Activated naive CD8-positive, alpha-beta T cell (primary cell): ENCODE results near the gene TRNP1.

Source experiments
- H3K27ac Mint-ChIP-seq: one replicate; pipeline ENCODE4 v1.8.0; 2021; ENCODE audit warnings: mixed read lengths
- H3K27me3 Mint-ChIP-seq: one replicate; pipeline ENCODE4 v1.8.0; 2021; ENCODE audit warnings: mixed read lengths
- H3K36me3 Mint-ChIP-seq: one replicate; pipeline ENCODE4 v1.8.0; 2021; ENCODE audit warnings: mixed read lengths
- H3K4me1 Mint-ChIP-seq: one replicate; pipeline ENCODE4 v1.8.0; 2021; ENCODE audit warnings: low read depth, mixed read lengths
- H3K4me3 Mint-ChIP-seq: one replicate; pipeline ENCODE4 v1.8.0; 2021; ENCODE audit warnings: mild to moderate bottlenecking, mixed read lengths
- H3K9me3 Mint-ChIP-seq: one replicate; pipeline ENCODE4 v1.8.0; 2021; ENCODE audit warnings: low read depth, mixed read lengths

The TRNP1 gene

DNA sequence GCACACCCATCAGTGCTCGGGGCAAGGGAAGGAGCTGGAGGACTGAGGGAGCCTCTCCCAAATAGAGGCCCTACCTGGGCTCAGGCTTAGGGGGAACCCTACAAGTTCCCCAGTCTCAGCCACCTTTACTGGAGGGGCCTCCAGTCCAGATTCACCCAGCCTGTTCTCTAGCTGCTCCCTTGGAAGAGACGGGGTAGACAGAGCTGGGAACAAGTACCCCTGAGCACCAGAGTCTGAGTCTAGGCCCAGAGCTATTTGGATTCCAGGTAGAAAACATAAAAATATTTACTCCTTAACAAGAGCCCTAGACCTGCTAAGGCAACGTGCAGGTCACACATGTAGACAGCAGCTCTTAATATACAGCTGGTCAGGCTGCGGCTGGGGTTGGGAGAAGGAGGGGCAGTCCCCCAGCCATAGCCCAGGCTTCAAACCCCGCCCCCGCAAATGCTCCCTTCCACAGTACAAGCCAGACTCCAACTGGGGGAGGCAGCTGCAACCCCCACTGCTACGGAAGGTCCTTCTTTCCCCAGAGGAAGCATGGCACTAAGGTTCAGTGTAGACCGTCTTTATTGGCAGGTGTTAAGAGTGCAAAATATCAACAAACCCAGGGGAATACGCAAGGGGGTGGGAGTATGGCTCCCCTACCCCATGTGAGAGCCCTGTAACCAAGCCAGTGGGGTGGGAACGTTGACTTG, 11.1 kb downstream of the TRNP1 start:
- Mint-ChIP-seq H3K9me3 (no peaks in the 10 kb centered on the region), H3K4me3 (no peak overlapping the region), H3K36me3 (no peaks in the 10 kb centered on the region), H3K27me3 (no peaks in the 10 kb centered on the region), H3K4me1 (no peaks in the 10 kb centered on the region), H3K27ac (no peak overlapping the region)

DNA sequence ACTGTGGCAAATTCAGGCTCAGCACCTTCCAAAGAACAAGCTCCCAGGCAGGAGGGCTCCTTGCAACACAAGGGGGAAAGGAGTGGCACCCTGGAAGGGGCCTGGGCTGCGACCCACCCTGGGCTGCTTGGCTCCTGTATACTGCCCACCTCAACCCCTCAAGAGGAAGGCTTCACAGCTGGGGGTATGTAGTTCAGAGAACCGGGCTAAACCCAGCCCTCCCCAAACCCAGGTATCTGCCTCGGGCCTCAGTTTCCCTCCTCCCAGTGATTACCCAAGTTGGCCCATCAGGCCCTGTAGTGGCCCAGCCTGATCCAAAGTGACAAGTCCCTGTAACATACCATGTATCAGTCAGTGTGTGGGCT, 11.7 kb downstream of the TRNP1 start:
- Mint-ChIP-seq H3K27me3 (no peaks in the 10 kb centered on the region), H3K4me1 (no peaks in the 10 kb centered on the region), H3K4me3 (no peak overlapping the region), H3K9me3 (no peaks in the 10 kb centered on the region), H3K27ac (no peak overlapping the region), H3K36me3 (no peaks in the 10 kb centered on the region)

DNA sequence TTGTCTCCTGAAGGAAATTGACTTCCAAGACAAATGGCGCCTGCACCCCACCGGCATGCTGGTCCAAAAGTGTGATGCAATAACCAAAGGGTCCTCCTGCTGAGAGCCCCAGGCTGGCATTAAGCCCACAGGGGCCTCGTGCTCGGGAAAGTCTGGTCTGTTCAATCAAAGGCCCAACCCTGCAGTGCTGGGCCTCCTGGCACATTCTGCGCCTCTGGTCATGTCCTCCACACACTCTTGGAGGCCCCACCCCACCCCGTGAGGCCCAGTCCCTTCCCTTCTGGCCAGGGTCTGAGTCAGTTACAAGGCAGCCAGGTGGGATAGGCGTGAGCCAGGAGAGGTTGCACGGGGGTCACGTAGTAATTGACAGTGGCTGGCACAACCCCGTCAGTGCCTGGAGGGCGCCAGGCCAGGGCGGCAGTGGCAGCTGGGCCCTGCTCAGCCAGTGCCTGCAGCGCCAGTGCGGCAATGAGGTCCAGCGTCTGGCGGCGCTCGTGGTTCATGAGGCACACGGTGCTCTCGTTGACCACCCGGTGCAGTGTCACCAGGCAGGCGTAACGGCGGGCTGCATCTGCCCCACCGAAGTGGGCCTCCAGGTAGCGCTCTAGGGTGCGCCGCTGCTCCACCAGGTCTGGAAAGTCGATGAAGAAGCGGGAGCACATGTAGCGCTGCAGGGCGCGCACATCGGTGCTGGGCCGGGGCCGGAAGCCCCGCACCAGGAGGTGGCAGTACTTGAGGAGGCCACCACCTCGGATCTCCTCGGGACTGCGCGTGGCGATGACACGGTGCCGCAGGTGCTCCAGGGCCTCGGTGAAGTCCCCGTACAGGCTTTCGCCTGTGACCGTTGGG, 12.4 kb downstream of the TRNP1 start:
- no peaks in the 10 kb centered on the region for H3K36me3 Mint-ChIP-seq
- no peaks in the 10 kb centered on the region for H3K4me1 Mint-ChIP-seq
- H3K27me3 Mint-ChIP-seq = no peaks in the 10 kb centered on the region
- no peak overlapping the region for H3K27ac Mint-ChIP-seq
- no peaks in the 10 kb centered on the region for H3K9me3 Mint-ChIP-seq
- H3K4me3 Mint-ChIP-seq = no peak overlapping the region

DNA sequence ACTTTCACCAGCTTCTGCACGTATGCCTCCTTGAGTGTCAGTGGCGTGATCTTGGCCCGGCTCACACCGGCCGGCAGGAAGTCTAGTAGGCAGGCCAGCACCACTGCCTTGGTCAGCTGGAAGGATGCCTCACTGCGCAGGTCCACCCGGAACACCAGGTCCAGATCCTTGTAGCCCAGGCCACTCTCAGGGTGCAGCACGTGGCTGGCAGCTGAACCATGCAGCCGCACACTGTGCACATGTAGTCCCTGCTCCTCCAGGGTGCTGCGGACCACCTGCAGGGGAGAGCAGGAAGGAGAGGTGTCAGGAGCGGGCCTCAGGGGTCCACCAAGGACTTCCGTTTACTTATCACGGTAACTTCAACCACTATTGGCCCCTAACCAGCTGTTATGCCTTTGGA, 13.2 kb downstream of the TRNP1 start:
- H3K27me3 Mint-ChIP-seq = peaks cover 4% of the 10 kb centered on the region
- H3K4me1 Mint-ChIP-seq = no peaks in the 10 kb centered on the region
- H3K27ac Mint-ChIP-seq = no peak overlapping the region
- H3K4me3 Mint-ChIP-seq = no peak overlapping the region
- H3K9me3 Mint-ChIP-seq = no peaks in the 10 kb centered on the region
- H3K36me3 Mint-ChIP-seq = peaks cover 2% of the 10 kb centered on the region

DNA sequence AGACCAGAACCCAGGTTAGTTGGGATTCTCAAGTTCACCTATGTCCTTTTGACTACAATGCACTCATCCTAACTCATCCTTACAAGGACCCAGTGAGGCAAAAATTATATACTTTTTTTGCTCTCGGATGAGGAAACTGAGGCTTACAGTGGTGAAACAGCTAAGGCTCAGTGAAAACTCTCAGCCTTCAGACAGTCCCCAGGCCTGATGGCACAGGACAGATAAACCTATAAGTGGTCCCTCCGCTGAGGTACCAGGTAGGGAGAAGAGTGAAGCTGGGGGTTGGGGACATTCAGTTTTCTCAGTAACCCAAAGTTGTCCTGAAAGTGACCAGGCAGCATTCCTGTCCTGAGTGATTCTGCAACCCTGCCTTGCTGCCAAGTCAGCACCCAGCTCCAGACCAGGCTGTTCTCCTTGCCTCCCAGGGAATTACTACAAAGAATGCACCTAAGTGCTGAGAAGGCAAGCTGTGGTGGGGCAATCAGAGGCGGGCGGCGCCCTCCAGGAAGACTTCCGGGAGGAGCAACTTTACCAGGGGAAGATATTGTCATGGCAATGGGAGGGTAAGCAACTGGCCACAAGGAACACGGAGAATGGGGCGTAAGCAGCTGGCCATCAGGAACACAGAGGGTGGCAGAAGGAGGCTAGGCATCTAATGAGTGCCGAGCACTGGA, 14.6 kb downstream of the TRNP1 start:
- Mint-ChIP-seq H3K4me3 (no peak overlapping the region), H3K9me3 (no peaks in the 10 kb centered on the region), H3K36me3 (peaks cover 2% of the 10 kb centered on the region), H3K27ac (no peak overlapping the region), H3K27me3 (peaks cover 12% of the 10 kb centered on the region), H3K4me1 (peaks cover 3% of the 10 kb centered on the region)

DNA sequence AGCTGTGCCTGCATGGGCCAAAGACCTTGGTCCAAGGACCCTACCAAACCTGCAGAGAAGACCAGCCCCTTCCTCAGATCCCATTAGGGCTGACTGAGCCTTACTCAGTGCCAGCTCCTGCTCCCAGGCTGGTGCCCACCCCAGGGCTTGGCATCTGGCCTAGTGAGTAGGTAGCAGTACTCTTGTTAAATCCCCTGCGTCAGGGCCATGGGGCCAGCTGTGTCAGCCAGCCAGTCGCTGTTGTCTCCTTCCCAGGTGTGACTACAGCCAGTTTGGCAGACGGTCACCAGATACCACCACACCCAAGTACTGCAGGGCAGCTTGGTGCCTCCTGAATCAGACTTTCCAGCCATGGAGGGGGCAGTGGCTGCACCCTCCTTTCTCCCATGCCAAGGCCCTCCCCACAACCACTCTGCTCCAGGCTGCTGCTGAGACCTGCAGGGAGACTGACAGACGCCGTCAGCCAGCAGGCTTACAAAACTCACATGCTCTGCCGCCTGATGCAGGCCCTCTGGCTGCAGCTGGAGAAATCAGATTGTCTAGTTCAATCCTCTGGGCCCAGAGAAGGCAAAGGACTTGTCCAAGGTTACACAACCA, 16.2 kb downstream of the TRNP1 start:
- peaks cover 2% of the 10 kb centered on the region for H3K36me3 Mint-ChIP-seq
- peaks cover 12% of the 10 kb centered on the region for H3K27me3 Mint-ChIP-seq
- H3K27ac Mint-ChIP-seq = no peak overlapping the region
- H3K4me1 Mint-ChIP-seq = peaks cover 4% of the 10 kb centered on the region
- no peak overlapping the region for H3K4me3 Mint-ChIP-seq
- H3K9me3 Mint-ChIP-seq = no peaks in the 10 kb centered on the region

DNA sequence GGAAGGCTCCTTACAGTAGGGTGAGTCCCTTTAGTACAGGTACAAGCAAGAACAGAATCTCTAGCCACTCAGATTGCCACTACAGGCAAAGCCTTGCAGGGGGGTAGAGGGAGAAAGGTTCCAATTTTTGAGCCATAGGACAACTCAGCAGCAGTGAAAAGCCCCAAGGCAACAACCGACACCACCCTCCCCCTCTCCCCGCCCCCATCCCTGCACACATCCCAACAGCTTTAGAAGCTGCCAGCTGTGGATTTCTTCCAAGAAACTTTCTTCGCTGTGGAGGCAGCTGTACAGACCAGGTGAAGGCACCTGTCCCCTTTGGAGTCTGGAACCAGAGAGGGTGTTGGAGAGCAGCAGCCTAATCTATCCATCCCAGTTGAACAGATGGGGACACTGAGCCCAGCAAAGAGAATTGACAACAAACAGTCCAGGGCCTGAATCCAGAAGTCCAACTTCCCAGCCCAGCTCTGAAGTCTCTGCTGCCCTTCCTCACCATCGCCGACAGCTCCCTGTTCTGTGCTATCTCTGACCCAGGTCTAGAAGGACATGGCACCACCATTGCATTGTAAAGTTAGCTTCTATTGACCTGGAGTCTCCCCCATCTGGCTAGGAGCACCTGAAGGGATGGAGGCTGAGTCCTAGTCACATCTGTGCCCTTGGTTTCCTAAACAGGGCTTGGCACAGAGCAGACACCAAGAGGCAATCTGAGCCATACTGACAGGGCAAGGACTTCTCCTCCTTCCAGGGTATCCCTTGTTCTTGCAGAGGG, 16.9 kb downstream of the TRNP1 start:
- Mint-ChIP-seq H3K27ac (no peak overlapping the region), H3K4me3 (no peak overlapping the region)

DNA sequence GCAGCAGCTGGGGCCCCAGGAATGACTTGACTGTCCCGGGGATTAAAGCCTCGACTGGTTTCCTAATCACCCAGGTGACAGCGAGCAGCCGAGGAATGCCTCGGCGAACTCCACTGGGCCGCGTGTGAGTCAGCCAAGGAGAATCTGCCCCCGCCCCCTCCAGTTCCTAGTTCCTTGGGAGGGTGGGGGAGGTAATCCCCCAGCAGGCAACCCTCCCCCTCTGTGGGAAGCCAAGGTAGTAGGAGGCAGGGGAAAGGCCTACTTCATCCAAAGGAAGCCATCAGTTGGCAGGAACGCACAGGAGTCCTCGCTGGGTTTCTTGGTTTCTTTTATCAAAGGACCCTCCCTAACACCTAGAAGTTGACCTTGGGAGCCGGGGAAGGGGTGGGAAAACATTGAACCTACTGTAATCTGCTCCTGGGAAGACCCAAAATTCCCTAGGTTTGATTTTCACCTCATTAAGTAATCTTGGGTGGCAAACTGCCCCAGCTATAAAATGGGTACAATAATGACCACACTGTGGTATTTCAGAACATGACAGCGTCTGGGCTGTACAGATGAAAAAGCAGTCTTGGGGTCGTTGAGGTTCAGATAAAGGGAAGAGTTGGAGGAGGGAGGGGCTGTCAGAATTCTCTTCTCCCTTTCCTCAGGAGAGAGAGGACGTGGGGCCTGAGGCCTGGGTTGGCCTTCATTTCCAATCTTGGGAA, 17.7 kb downstream of the TRNP1 start:
- peaks cover 4% of the 10 kb centered on the region for H3K4me1 Mint-ChIP-seq
- no peaks in the 10 kb centered on the region for H3K9me3 Mint-ChIP-seq
- no peak overlapping the region for H3K27ac Mint-ChIP-seq
- H3K27me3 Mint-ChIP-seq = peaks cover 12% of the 10 kb centered on the region
- H3K36me3 Mint-ChIP-seq = peaks cover 2% of the 10 kb centered on the region
- H3K4me3 Mint-ChIP-seq = peak overlapping the region; percentile 44

More for the DNA sequence above, 16.9 kb downstream of the TRNP1 start:
- Mint-ChIP-seq H3K9me3 (no peaks in the 10 kb centered on the region), H3K36me3 (peaks cover 2% of the 10 kb centered on the region), H3K4me1 (peaks cover 4% of the 10 kb centered on the region), H3K27me3 (peaks cover 12% of the 10 kb centered on the region)

DNA sequence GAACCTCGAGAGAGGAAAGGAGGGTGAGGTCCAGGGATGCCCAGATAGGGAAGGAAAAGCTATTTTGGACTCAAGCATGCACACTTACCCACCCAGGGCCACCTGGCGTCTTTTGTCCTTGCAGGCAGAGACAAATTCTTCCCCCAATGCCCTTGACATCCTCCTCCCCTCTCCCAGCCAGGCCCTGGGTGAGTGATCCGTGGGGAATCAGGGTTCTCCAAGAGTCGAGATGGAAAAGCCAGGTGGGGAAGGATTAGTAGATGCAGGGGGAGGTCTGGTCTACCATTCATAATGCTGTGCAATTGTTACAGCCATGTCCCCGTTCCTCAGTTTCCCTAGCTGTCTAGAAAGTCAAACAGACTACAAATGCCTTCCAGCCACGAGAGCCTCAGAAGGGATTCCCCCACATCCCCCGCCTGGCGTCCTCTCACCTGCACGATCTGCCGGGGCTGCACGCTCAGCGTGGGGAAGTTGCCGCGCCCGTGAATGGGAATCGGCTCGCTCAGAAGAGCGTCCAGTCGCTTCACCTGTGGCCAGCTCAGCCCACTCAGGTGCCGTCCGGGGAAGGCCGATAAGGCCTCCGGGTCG, 18.6 kb downstream of the TRNP1 start:
- Mint-ChIP-seq H3K9me3 (no peaks in the 10 kb centered on the region), H3K27ac (no peak overlapping the region), H3K4me3 (peak overlapping the region; percentile 23), H3K4me1 (peaks cover 4% of the 10 kb centered on the region), H3K36me3 (peaks cover 2% of the 10 kb centered on the region), H3K27me3 (peaks cover 13% of the 10 kb centered on the region)

DNA sequence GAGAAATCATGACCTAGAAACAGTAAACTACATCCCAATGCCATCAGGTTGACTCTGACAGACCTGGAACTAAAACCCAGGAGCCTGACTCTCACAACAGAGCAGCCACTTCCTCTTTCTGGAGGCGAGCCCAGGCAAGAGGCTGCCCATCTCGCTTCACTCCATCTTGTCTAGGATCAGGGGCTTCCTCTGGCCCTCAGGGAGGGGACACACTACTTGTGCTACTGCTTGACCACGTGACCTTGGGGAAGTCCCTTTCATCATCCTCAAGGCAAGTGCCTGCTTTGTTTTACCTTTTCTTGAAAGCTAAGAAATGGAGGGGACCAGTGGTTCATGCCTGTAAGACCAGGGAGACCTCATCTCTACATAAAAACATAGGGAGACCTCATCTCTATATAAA, 21.8 kb downstream of the TRNP1 start:
- Mint-ChIP-seq H3K4me1 (peaks cover 4% of the 10 kb centered on the region), H3K9me3 (no peaks in the 10 kb centered on the region), H3K36me3 (peaks cover 2% of the 10 kb centered on the region), H3K4me3 (no peak overlapping the region), H3K27me3 (peaks cover 13% of the 10 kb centered on the region), H3K27ac (no peak overlapping the region)

DNA sequence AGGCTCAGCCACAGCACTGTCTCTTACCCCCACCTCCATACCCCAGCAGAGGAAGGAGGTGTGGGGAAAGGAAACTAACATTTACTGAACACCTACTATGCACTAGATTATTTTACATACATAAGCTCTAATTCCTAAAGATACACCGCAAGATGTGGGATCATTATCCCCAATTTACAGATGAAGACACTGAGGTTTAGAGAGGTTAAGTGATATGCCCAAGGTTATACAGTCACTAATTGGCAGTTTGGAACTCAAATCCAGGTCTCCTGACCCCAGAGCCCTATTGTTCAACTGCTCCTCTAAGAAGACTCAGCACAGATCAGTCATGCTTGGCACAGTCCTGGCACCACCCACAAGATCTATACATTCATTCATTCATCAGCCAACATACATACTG, 22.9 kb downstream of the TRNP1 start:
- Mint-ChIP-seq H3K4me3 (no peak overlapping the region), H3K36me3 (peaks cover 2% of the 10 kb centered on the region), H3K9me3 (no peaks in the 10 kb centered on the region), H3K27ac (no peak overlapping the region), H3K4me1 (peaks cover 4% of the 10 kb centered on the region), H3K27me3 (peaks cover 12% of the 10 kb centered on the region)

DNA sequence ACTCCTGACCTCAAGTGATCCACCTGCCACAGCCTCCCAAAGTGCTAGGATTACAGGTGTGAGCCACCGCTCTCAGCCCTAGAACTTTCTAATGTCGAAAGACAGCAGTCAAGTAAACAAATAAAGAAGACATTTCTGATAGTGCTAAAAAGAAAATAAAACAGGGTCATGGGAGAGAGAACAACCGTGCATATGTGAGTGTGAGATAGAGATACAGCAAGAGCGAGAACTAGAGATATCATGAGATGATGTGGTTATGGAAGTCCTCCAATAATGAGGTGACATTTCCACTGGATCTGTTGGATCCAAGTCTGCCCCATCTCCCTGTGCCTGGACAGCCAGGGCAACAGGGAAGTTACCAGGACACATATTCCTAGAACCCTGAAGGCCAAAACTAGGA, 23.7 kb downstream of the TRNP1 start:
- Mint-ChIP-seq H3K9me3 (no peaks in the 10 kb centered on the region), H3K4me1 (peaks cover 4% of the 10 kb centered on the region), H3K4me3 (no peak overlapping the region), H3K27ac (no peak overlapping the region), H3K27me3 (peaks cover 4% of the 10 kb centered on the region), H3K36me3 (no peaks in the 10 kb centered on the region)

DNA sequence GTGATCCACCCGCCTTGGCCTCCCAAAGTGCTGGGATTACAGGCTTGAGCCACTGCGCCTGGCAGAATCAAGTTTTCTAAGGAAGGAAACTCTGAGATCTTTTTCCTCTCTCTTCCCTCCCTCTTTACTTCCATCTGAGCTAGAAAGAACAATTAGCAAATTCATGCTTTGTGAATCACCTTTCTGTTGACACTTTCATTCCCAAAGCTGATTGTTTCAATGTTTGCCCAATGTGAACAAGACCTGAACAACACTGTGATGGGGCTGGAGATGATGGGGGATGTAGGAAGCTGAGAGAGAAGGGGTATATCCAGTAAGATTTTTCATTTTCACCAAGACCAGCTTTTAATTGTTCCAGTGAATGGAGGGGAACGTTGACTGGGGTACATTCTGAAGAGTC, 24.8 kb downstream of the TRNP1 start:
- Mint-ChIP-seq H3K9me3 (no peaks in the 10 kb centered on the region), H3K4me1 (no peaks in the 10 kb centered on the region), H3K4me3 (no peak overlapping the region), H3K36me3 (no peaks in the 10 kb centered on the region), H3K27me3 (peaks cover 2% of the 10 kb centered on the region), H3K27ac (no peak overlapping the region)
